ENCODE measurements around the gene SEMA6A.

The SEMA6A gene

GRCh38 chr5:116457062-116457461, 117.6 kb downstream of the SEMA6A start:
- Mint-ChIP-seq H3K9me3 (no peaks in the 10 kb centered on the region), H3K27ac (no peak overlapping the region), H3K36me3 (peaks cover 15% of the 10 kb centered on the region), H3K4me1 (no peaks in the 10 kb centered on the region), H3K27me3 (no peaks in the 10 kb centered on the region), H3K4me3 (no peak overlapping the region)

- H3K4me1 Mint-ChIP-seq, result no peaks in the 10 kb centered on the region
- peaks cover 17% of the 10 kb centered on the region for H3K36me3 Mint-ChIP-seq
- no peaks in the 10 kb centered on the region for H3K9me3 Mint-ChIP-seq
- H3K27ac Mint-ChIP-seq, result no peak overlapping the region
- no peak overlapping the region for H3K4me3 Mint-ChIP-seq
- H3K27me3 Mint-ChIP-seq, result no peaks in the 10 kb centered on the region
These were observed 118.6 kb downstream of the SEMA6A start for GRCh38 chr5:116456036-116456435.

GRCh38 chr5:116455061-116455460, 119.6 kb downstream of the SEMA6A start:
- H3K4me1 Mint-ChIP-seq, result no peaks in the 10 kb centered on the region
- no peak overlapping the region for H3K27ac Mint-ChIP-seq
- no peaks in the 10 kb centered on the region for H3K9me3 Mint-ChIP-seq
- H3K4me3 Mint-ChIP-seq, result no peak overlapping the region
- H3K27me3 Mint-ChIP-seq, result no peaks in the 10 kb centered on the region
- H3K36me3 Mint-ChIP-seq, result peaks cover 22% of the 10 kb centered on the region

GRCh38 chr5:116454417-116454927, 120.2 kb downstream of the SEMA6A start:
- Mint-ChIP-seq H3K4me3 (no peak overlapping the region), H3K36me3 (peaks cover 22% of the 10 kb centered on the region), H3K9me3 (no peaks in the 10 kb centered on the region), H3K27me3 (no peaks in the 10 kb centered on the region), H3K4me1 (no peaks in the 10 kb centered on the region), H3K27ac (no peak overlapping the region)

- no peak overlapping the region for H3K27ac Mint-ChIP-seq
- H3K4me3 Mint-ChIP-seq, result no peak overlapping the region
- no peaks in the 10 kb centered on the region for H3K9me3 Mint-ChIP-seq
- H3K4me1 Mint-ChIP-seq, result no peaks in the 10 kb centered on the region
- H3K27me3 Mint-ChIP-seq, result no peaks in the 10 kb centered on the region
- peaks cover 22% of the 10 kb centered on the region for H3K36me3 Mint-ChIP-seq
These were observed 120.6 kb downstream of the SEMA6A start for GRCh38 chr5:116453988-116454411.

- no peaks in the 10 kb centered on the region for H3K27me3 Mint-ChIP-seq
- peaks cover 24% of the 10 kb centered on the region for H3K36me3 Mint-ChIP-seq
- no peaks in the 10 kb centered on the region for H3K4me1 Mint-ChIP-seq
- H3K4me3 Mint-ChIP-seq, result no peak overlapping the region
- no peaks in the 10 kb centered on the region for H3K9me3 Mint-ChIP-seq
- H3K27ac Mint-ChIP-seq, result no peak overlapping the region
These were observed 121.8 kb downstream of the SEMA6A start for GRCh38 chr5:116452774-116453368.

- peaks cover 24% of the 10 kb centered on the region for H3K36me3 Mint-ChIP-seq
- no peaks in the 10 kb centered on the region for H3K4me1 Mint-ChIP-seq
- H3K27me3 Mint-ChIP-seq, result no peaks in the 10 kb centered on the region
- no peaks in the 10 kb centered on the region for H3K9me3 Mint-ChIP-seq
- no peak overlapping the region for H3K27ac Mint-ChIP-seq
- no peak overlapping the region for H3K4me3 Mint-ChIP-seq
These were observed 122.6 kb downstream of the SEMA6A start for GRCh38 chr5:116451905-116452450.

- Mint-ChIP-seq H3K4me3 (no peak overlapping the region), H3K9me3 (no peaks in the 10 kb centered on the region), H3K27me3 (no peaks in the 10 kb centered on the region), H3K36me3 (peaks cover 29% of the 10 kb centered on the region), H3K4me1 (no peaks in the 10 kb centered on the region), H3K27ac (no peak overlapping the region)
These were observed 123.6 kb downstream of the SEMA6A start for GRCh38 chr5:116451066-116451465.

GRCh38 chr5:116449458-116449857, 125.2 kb downstream of the SEMA6A start:
- Mint-ChIP-seq H3K4me1 (no peaks in the 10 kb centered on the region), H3K36me3 (peaks cover 33% of the 10 kb centered on the region)

GRCh38 chr5:116448870-116449427, 125.7 kb downstream of the SEMA6A start:
- Mint-ChIP-seq H3K27me3 (no peaks in the 10 kb centered on the region), H3K36me3 (peaks cover 35% of the 10 kb centered on the region), H3K27ac (no peak overlapping the region), H3K4me3 (no peak overlapping the region), H3K4me1 (no peaks in the 10 kb centered on the region), H3K9me3 (no peaks in the 10 kb centered on the region)

More at GRCh38 chr5:116449458-116449857, 125.2 kb downstream of the SEMA6A start:
- no peaks in the 10 kb centered on the region for H3K27me3 Mint-ChIP-seq
- H3K4me3 Mint-ChIP-seq, result no peak overlapping the region
- no peaks in the 10 kb centered on the region for H3K9me3 Mint-ChIP-seq
- H3K27ac Mint-ChIP-seq, result no peak overlapping the region

- H3K27ac Mint-ChIP-seq, result no peak overlapping the region
- H3K36me3 Mint-ChIP-seq, result peaks cover 37% of the 10 kb centered on the region
- no peaks in the 10 kb centered on the region for H3K9me3 Mint-ChIP-seq
- no peaks in the 10 kb centered on the region for H3K27me3 Mint-ChIP-seq
- H3K4me3 Mint-ChIP-seq, result no peak overlapping the region
- H3K4me1 Mint-ChIP-seq, result no peaks in the 10 kb centered on the region
These were observed 126.2 kb downstream of the SEMA6A start for GRCh38 chr5:116448450-116448849.

- Mint-ChIP-seq H3K36me3 (peaks cover 34% of the 10 kb centered on the region), H3K27ac (no peak overlapping the region), H3K27me3 (no peaks in the 10 kb centered on the region), H3K4me3 (no peak overlapping the region), H3K4me1 (no peaks in the 10 kb centered on the region), H3K9me3 (no peaks in the 10 kb centered on the region)
These were observed 128.1 kb downstream of the SEMA6A start for GRCh38 chr5:116446356-116447005.

- Mint-ChIP-seq H3K4me3 (no peak overlapping the region), H3K27me3 (no peaks in the 10 kb centered on the region), H3K9me3 (no peaks in the 10 kb centered on the region), H3K4me1 (no peaks in the 10 kb centered on the region), H3K27ac (no peak overlapping the region), H3K36me3 (peaks cover 26% of the 10 kb centered on the region)
These were observed 129.3 kb downstream of the SEMA6A start for GRCh38 chr5:116445311-116445710.

- Mint-ChIP-seq H3K4me3 (no peak overlapping the region), H3K27me3 (no peaks in the 10 kb centered on the region), H3K9me3 (no peaks in the 10 kb centered on the region), H3K27ac (no peak overlapping the region), H3K36me3 (peaks cover 26% of the 10 kb centered on the region), H3K4me1 (no peaks in the 10 kb centered on the region)
These were observed 130.0 kb downstream of the SEMA6A start for GRCh38 chr5:116444373-116445295.

GRCh38 chr5:116442931-116443551, 131.6 kb downstream of the SEMA6A start:
- Mint-ChIP-seq H3K4me3 (no peak overlapping the region), H3K36me3 (peaks cover 24% of the 10 kb centered on the region), H3K4me1 (no peaks in the 10 kb centered on the region), H3K9me3 (no peaks in the 10 kb centered on the region), H3K27ac (no peak overlapping the region), H3K27me3 (no peaks in the 10 kb centered on the region)

Measured in activated naive CD4-positive, alpha-beta T cell treated with anti-CD3 and anti-CD28 coated beads, Interleukin-2, amount 50 U/mL, for 24 hours (primary cell).